Measurements from ENCODE around the gene ZNF692.
A peak's percentile ranks its signal among the peaks of the same experiment; 100 is the strongest.

ZNF692 gene

DNA sequence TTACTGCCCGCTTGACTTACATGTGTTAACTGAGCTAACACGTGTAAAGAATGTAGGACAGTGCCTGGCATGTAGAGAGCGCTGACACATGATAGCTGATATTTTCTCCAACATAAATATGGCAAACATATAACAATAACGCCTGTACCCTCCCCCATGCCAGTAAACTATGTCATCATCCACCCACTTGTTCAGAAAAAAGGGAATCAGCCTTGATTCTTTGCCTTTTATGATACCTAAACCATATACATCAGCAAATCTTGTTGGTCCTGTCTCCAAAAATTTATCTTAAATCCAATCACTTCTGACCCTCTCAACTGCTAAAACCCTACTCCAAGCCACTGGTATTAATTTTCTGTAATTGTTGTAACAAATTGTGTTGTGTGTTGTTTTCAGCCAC, 1.1 kb upstream of the ZNF692 start:
- Histone ChIP-seq H3K4me1 (ENCODE audit: control insufficient read depth in 1 of 2, insufficient read depth in 1 of 2, low read depth in 1 of 2, low read length in 1 of 2) (peaks cover 37 to 41% of the 10 kb centered on the region in 2 experiments), H3K4me3 (ENCODE audit: low read depth in 1 of 2, low read length in 1 of 2) (peak overlapping the region; percentile 83 to 84), H3K36me3 (peaks cover 8% of the 10 kb centered on the region), H3K9me3 (no peaks in the 10 kb centered on the region), H3K27ac (peak overlapping the region; percentile 92), H3K27me3 (no peaks in the 10 kb centered on the region)
- TF ChIP-seq, protein P1, sequence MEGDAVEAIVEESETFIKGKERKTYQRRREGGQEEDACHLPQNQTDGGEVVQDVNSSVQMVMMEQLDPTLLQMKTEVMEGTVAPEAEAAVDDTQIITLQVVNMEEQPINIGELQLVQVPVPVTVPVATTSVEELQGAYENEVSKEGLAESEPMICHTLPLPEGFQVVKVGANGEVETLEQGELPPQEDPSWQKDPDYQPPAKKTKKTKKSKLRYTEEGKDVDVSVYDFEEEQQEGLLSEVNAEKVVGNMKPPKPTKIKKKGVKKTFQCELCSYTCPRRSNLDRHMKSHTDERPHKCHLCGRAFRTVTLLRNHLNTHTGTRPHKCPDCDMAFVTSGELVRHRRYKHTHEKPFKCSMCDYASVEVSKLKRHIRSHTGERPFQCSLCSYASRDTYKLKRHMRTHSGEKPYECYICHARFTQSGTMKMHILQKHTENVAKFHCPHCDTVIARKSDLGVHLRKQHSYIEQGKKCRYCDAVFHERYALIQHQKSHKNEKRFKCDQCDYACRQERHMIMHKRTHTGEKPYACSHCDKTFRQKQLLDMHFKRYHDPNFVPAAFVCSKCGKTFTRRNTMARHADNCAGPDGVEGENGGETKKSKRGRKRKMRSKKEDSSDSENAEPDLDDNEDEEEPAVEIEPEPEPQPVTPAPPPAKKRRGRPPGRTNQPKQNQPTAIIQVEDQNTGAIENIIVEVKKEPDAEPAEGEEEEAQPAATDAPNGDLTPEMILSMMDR (IDR thresholded peaks at IDR 0.05) = no peak

DNA sequence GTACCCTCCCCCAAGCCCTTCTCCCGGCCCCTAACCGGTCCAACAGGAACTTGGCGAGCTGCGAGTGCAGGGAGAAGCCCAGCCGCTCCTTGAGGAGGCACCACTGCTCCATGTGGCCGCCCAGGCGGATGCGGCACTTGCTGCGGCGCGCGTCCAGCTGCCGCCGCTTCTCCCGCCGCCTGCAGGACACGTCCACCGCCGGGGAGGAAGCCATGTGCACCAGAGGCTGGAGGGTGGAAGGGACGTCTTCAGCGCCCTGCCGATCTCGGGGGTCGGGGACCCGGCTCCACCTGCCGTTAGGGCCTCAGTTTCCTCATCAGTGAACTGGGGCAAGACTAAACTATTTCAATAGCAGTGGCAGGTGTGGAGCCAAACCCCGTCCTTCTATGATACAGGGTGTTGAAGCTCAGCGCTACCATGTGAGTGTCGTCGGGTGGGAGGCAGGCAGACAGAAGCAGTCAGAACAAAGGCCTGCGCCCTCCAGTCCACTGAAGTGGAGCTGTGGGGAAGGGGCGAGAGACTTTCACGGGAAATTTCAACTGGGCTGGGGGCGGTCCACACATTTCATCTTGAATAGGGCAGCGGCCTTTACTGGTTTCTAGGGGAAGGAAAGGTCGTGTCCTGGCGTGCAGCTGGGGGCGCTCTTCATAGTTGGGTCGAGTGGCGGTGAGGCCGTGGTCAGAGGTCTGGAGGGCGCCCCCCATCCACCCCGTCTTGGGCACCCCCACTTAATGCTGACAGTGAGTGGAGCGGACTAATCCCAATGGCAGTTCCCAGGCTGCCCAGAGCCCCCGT, 592 bp downstream of the ZNF692 start:
- TF ChIP-seq, protein P1 (IDR thresholded peaks at IDR 0.05) = no peak
- Histone ChIP-seq H3K4me3 (ENCODE audit: low read depth in 1 of 2, low read length in 1 of 2) (peak overlapping the region; percentile 83 to 84), H3K9me3 (no peaks in the 10 kb centered on the region), H3K27ac (peak overlapping the region; percentile 92), H3K4me1 (ENCODE audit: control insufficient read depth in 1 of 2, insufficient read depth in 1 of 2, low read depth in 1 of 2, low read length in 1 of 2) (peaks cover 32 to 34% of the 10 kb centered on the region in 2 experiments), H3K36me3 (peaks cover 23% of the 10 kb centered on the region), H3K27me3 (no peaks in the 10 kb centered on the region)

DNA sequence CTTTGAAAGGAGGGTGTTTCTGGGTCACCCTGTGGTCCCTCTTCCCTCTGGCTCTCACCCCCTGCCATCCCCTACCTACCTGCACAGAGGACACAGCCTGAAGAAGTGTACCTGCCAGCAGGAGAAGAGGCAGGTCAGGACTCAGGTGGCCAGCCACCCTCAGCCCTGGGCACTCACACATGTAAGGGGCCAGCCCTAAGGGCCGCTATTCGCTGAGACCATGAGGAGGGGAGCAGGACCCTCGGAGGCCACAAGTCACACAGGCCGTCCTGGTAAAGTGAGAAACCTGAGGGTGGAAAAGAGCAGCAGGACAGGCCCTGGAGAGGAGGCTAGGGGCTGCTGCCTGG, 1.2 kb downstream of the ZNF692 start:
- Histone ChIP-seq H3K4me3 (ENCODE audit: low read depth in 1 of 2, low read length in 1 of 2) (peak overlapping the region; percentile 83 to 84), H3K27me3 (no peaks in the 10 kb centered on the region), H3K27ac (peak overlapping the region; percentile 92), H3K9me3 (no peaks in the 10 kb centered on the region), H3K4me1 (ENCODE audit: control insufficient read depth in 1 of 2, insufficient read depth in 1 of 2, low read depth in 1 of 2, low read length in 1 of 2) (peaks cover 28 to 31% of the 10 kb centered on the region in 2 experiments), H3K36me3 (peaks cover 23% of the 10 kb centered on the region)
- TF ChIP-seq, protein P1 (IDR thresholded peaks at IDR 0.05) = no peak

DNA sequence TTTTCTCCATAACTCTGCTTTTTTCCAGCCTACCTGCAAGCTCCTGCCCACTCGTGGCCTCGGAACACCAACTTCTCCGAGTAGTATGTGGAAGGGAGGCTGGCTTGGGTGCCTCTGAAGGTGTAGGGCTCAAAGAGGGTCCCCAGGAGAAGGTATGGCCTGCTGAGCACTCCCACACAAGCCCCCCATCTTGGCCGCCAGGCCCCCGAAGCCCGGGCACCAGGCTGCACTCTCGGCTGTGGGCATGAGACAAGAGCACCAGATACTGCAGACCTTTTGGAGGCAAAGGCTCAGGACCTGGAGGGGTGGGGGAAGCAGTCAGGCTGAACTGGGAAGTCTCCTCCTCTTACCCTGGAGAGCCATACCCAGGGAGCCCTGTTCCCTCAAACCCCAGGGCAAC, 1.7 kb downstream of the ZNF692 start:
- Histone ChIP-seq H3K27me3 (no peaks in the 10 kb centered on the region), H3K9me3 (no peaks in the 10 kb centered on the region), H3K27ac (peak overlapping the region; percentile 92), H3K4me3 (ENCODE audit: low read depth in 1 of 2, low read length in 1 of 2) (no peak overlapping the region), H3K4me1 (ENCODE audit: control insufficient read depth in 1 of 2, insufficient read depth in 1 of 2, low read depth in 1 of 2, low read length in 1 of 2) (peaks cover 28 to 32% of the 10 kb centered on the region in 2 experiments), H3K36me3 (peaks cover 23% of the 10 kb centered on the region)
- TF ChIP-seq, protein P1 (IDR thresholded peaks at IDR 0.05) = no peak

DNA sequence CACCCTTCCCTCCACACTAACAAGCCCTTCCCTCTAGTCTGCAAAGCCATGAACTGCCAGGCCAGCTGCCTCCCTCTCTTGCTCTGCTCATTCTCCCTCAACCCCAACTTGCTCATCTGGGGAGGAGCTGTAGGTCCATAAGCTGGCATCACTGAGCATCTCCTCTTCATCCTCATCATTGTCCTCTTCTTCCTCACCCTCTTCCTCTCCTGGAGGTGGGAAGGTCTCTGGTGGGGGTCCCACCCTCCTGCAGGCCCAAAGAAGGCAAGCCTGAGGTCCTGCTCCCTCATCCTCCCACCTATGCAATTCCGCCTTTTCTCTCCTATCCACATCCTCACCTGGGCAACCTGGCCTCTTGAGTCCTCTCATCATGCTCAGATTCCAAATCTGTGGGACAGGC, 2.7 kb downstream of the ZNF692 start:
- Histone ChIP-seq H3K4me3 (ENCODE audit: low read depth in 1 of 2, low read length in 1 of 2) (no peak overlapping the region), H3K9me3 (no peaks in the 10 kb centered on the region), H3K27ac (no peak overlapping the region), H3K27me3 (no peaks in the 10 kb centered on the region), H3K4me1 (ENCODE audit: control insufficient read depth in 1 of 2, insufficient read depth in 1 of 2, low read depth in 1 of 2, low read length in 1 of 2) (peaks cover 28 to 32% of the 10 kb centered on the region in 2 experiments), H3K36me3 (peaks cover 33% of the 10 kb centered on the region)
- TF ChIP-seq, protein P1 (IDR thresholded peaks at IDR 0.05) = no peak
